Activated T-cell treated with anti-CD3 and anti-CD28 coated beads for 48 hours (primary cell): Measurements from ENCODE around the gene HSBP1L1.

Source experiments
- DNase-seq: peaks from one replicate; pipeline ENCODE4 v3.0.0-alpha.2; 2020; ENCODE audit warnings: low read depth

The HSBP1L1 gene

DNA sequence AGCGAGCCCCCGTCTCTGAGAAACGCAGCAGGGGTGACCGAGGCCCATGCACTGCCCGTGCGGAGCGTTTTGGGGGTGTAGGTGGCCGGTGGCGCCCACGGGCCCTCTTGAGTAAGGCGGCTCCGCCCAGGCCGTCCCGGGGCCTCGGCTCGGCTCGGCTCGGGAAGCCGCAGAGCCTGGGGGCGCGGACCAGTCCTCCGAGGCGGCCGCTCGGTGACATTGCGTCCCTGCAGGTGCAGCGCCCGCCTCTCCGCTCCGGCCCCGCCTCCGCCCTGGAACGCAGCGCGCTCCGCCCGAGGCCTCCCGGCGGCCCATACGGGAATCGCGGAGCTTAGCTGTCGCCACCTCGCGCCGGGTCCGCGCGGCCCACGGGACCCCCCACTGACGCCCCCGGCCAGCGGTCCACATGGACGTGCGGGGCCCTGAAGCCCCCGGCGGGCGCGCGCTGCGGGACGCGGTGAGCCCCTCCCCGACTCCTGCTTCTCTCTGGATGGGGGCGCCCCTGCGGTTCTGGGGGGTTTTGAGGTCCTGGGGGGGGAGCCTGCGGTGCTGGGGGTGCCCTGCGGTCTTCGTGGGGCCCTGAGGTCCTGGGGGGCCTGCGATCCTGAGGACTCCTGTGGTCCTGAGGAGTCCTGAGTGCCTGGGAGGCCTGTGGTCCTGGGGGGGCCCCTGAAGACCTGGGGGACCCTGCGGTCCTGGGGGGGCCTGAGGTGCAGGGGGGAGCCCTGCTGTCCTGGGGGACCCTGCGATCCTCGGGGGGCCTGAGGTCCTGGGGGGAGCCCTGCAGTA, at the start of gene HSBP1L1:
Gene HSBP1L1, plus strand, starts transcription at position 314 of the 789 bp plus-strand sequence. Its CDS starts 93 bp downstream, at position 407.
- peak; percentile 71 for DNase-seq

DNA sequence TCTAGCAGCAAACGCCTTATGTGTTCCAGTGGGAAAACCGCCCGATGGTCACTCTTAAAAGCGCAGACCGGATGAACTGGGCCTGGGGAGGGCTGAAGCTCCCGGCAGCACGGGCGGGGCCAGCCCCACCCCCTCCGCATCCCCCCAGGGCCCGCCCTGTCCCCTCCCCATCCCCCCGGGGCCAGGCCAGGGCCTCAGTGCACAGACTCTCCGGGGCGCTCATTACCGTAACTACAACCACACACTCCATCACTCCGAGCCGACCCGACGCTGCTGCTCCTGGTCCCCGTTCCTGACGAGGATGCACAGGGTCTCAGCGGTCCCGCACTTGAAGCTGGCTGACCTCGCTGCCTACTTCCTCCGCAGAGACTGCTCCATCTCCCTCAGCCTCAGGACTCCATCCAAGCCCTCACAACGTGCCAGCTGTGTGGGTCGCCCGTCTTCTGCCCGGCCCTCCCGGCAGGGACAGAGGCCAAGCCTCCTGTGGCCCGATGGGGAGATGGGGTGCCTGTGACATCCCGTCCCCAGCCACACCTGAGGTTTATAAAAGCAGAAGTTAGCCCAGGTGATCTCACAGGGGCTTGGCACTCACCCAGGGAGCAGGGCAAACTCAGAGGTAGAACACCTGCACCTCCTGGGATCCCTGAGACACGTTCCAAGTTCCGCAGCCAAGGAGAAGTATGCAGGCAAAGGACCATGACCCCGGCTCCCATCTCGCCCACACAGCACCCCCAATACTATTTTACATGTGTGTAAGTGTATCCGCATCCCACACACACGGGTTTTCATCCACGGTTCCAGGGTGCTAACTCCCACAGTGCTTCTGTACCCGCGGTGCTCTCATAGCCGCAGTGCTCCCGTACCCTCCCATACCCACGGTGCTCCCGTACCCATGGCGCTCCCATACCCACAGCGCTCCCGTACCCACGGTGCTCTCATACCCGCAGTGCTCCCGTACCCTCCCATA, 49.0 kb upstream of the HSBP1L1 start:
- no peak for DNase-seq

DNA sequence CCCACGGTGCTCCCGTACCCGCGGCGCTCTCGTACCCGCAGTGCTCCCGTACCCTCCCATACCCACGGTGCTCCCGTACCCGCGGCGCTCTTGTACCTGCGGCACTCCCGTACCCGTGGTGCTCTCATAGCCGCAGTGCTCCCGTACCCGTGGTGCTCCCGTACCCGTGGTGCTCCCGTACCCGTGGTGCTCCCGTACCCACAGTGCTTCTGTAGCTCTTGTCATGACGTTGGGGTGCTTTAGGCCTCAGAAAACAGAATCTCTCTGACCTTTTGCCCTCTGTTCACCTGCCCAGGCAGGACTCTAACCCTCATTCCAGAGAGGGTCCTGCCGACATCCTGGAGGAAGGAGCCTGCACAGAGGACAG, 48.3 kb upstream of the HSBP1L1 start:
- no peak for DNase-seq

DNA sequence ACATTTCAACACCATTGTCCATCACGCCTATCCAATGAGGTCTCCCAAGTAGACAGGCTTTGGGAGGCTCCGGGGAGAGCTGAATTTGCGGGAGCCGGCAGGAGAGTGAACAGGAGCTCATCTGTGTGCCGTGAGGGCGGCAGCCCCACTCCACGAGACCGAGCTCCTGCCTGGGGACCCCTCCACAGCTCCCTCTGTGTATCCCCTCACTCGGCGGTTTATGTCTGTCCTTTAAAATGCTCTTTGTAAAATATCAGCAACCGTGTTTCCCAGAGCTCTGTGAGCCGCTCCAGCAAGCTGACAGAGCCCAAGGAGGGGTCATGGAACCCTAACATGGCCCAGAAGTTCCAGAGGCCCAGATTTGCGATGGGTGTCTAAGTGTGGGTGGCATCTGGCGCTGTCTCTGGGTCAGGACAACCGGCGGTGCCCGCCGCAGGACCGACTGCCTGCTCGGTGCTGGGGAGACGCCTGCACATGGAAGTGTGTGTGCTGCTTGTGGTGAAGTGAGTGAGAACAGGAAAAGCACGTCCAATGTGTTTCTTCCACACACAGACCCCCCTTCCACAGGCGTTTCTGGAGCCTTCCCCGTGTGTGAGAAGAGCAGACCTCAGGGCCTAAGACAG, 47.8 kb upstream of the HSBP1L1 start:
- DNase-seq: no peak

DNA sequence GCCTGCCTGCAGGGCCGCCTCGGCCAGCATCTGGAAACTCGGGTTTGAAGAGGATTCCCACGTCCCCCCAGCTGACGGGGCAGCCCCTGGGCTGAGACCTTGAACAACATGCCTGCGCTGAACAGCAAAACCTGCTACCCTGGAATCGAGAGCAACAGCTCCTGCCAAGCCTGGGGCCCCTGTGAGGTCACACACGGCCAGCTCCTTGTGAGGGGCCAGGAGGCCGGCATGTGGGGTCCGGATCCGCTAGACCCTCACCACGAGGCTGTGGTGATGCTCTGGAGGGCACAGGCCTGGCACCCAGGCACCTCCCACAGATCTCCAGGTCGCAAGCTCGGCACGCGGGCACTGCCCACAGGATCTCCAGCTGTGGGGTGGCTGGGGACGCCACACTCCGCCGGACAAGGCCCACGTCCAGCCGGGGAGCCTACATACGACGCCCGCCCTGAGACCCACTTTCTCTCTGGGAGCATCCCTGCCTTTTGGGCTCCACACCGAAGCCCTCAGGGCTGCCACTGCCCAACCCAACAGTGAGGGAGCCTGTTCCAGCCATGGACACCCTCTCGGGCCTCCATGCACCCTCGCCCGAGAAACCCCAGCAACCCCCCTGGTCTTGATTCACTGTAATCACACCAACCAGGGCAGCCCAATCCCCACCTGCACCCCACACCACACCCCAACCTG, 47.1 kb upstream of the HSBP1L1 start:
- DNase-seq: no peak

DNA sequence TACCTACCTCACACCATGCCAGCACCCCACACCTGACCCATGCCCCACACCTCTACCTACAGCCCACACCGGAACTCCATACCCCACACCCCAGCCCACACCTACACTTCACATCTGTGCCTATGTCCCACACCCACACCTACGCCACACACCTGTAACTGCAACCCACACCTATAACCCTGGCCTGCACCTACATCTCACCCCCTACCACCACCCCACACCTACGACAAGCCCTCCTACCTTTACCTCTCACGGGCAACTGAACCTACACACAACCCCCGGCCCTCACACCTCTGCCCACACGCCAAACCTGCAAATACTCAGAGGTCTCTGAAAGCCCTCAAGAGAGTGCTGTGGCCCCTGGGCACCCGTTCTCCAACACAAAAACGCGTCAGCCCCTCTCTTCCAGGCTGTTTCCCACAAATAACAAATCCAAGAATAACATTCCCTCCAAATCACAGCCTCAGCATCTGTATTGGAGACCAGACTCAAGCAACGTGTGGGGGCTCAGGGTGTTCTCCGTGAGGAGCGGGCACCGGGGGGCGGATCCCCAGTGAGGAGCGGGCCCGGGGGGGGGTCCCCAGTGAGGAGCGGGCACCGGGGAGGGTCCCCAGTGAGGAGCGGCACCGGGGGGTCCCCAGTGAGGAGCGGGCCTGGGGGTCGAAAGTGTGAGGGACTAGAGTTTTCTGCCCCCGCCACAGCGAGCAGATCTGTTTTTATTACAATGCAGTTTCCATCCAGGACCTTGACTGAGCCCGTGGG, 46.4 kb upstream of the HSBP1L1 start:
- no peak for DNase-seq

DNA sequence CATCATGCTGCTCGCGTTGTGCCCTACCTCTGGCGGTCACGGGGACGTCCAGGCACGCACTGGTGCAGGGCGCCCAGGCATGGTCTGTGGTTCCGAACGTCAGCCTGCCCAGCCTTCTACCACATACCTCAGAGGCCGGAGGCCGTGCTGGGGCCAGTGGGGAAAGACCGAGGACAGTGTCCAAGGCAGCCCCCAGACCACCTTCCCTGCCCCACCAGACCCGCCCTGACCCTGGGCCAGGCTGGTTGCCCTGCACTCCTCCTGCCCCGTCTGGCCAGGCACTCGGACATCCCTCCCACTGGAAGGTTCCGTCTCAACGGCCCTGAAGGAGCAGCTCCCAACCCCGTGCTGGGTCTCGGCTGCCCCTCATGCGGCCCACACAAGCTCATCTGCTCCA, 45.8 kb upstream of the HSBP1L1 start:
- DNase-seq: no peak

DNA sequence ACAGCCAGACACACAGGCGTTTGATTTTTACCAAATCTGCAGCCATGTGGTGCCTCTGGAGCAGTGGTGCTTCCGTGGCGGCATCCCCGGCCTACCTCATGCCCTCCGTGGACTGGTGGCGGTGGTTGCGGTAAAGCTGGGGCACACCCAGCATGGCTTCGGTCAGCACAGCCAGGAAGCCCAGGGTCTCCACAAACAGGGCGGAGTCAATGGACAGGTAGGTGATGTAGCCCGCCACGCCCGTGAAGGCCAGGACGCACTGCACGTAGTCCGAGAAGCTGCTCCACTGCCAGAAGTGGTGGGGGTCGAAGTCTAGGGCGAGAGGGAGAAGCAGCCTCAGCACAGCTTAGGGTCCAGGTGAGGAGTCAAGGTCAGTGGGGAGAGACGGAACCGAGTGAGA, 45.4 kb upstream of the HSBP1L1 start:
- DNase-seq: no peak

DNA sequence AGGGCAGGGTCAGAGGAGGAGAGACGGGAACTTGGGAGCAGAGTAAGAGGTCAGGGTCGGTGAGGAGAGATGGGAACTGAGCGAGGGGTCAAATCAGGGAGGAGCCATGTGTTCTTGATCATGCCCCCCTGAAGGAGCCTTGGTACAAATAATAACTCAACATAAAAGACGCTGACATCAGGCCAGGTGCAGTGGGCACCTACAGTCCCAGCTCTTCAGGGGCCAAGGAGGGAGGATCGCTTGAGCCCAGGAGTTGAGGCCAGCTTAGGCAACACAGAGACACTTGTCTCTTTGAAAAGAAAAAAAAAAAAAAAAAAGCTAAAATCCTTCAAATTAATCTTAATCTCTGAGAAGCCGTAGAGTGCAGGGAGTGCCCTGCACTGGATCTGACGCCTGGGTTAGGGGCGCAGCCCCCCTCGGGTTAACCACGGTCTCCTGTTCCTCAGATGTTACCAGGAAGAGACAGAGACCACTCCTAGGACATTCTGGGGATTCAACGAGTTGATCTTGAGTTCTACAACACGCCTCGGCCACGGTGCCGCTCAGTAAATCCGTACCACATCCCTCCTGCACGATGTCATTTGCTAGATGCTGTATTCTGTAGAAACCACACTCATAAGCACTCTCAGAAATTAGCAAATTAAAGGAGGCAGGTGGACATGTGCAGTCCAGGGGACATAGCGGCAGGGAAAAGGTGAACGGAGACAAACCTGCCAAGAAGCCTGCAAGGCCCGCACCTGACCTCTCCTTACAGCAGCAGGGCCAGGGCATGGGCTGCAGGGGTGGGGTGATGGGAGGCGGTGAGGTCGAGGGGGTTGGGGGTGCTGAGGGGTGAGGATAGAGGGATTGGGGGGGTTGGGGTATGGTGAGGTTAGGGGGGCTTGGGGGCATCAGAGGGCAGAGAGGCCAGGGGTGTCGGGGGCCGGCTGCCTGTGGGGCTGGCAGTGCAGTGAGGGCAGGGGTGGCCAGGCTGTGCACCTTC, 42.2 kb upstream of the HSBP1L1 start:
- no peak for DNase-seq

DNA sequence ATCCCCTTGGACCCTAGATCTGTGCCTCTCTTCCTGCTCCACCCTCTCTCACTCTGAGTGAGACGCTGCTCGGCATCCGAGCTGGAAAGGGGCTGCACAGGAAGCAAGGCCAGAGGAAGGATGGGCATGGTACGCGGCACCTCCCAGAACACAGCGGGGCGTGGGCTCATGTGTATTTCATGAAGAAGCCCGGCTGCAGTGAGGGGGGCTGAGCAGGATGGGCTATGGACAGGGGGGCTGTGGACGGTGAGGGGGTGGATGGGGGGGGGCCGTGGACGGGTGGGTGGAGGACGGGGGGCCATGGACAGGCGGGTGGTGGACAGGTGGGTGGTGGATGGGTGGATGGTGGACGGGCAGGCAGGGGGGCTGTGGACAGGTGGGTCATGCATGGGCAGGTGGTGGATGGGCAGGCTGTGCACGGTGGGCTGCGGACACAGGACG, 41.5 kb upstream of the HSBP1L1 start:
- DNase-seq: no peak

DNA sequence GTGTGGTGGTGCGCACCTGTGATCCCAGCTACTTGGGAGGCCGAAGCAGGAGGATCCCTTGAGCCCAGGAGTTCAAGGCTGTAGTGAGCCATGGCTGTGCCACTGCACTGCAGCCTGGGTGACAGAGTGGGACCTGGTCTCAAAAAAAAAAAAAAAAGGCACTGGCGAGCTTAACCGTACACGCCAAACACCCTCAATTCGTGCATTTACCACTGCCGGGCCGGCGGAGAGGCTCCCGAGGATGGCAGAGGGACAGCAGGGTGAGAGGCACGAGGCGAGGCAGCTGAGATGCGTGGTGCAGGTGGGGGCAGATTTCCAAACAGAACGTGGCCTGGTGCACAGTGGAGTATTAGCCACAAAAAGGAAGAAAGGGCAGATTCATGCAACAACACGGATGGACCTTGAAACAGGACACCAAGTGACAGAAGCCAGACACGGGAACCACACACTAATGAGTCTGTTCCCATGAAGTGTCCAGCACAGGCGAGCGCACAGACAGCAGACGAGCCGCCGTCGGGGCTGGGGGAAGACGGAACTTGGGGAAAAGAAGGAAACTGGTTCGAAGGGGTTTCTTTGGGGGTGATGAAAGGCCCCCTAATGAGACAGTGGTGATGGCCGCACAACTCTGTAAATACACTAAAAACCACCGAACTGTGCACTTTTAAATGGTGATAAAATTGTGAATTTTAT, 40.4 kb upstream of the HSBP1L1 start:
- DNase-seq: no peak

DNA sequence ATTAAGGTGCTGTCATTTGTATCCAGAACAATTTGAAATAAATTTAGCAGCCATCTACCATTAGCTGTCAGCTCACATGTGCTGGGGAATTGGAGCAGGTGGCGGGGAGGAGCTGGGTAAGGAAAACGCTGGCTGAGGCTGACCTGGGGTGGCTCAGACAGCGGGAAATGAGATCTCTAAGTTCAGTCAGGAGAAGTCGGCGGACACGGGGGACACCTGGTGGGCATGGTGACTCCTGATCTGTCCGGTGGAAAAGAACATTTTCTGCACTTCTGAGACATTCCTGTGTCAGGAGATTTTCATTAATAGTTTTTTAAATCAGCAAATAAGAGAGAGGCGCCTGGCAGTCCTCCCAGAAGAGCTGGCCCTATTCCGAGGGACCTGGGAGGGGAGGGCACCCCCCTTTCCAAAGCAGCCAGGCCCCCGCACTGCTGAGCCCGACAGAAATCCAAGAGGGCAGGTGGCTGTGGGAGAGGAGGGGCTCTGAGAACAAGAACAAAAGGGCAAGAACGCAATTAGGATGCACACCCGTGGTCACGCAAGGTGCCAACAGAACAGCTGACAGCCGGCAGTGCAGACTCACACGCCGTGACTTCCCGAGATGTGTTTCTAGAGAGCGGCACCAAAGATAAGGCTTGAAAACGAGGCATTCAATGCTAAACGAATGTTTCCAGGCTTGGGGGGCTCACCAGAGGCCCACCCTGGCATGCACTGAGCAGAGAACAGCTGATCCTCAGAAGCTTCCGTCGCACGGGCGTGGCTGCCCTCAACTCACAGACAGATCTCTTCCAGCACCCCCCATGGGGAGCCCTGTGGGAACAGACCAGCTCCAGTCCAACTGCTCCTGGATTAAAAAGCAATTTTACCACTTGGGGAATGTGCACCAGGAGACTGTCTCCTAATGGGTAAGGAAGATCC, 39.4 kb upstream of the HSBP1L1 start:
- DNase-seq: no peak

DNA sequence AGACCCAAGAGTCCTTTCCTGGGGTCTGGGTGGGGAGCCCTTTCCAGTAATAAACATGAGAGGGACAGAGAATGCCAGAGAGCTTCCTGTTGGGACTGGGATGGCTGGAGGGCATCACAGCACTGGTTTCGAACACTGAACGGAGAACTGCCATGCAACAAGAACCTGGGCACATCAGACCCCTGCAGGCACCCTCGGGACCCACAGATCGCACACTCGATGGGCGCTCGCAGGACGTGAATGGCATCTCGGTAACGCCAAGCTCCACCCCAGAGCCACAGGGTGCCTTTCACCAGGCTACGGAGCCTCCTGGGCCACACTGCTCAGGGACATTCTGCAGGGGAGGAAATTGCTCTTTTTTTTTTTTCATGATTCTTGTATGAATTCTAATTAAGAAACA, 38.1 kb upstream of the HSBP1L1 start:
- no peak for DNase-seq

DNA sequence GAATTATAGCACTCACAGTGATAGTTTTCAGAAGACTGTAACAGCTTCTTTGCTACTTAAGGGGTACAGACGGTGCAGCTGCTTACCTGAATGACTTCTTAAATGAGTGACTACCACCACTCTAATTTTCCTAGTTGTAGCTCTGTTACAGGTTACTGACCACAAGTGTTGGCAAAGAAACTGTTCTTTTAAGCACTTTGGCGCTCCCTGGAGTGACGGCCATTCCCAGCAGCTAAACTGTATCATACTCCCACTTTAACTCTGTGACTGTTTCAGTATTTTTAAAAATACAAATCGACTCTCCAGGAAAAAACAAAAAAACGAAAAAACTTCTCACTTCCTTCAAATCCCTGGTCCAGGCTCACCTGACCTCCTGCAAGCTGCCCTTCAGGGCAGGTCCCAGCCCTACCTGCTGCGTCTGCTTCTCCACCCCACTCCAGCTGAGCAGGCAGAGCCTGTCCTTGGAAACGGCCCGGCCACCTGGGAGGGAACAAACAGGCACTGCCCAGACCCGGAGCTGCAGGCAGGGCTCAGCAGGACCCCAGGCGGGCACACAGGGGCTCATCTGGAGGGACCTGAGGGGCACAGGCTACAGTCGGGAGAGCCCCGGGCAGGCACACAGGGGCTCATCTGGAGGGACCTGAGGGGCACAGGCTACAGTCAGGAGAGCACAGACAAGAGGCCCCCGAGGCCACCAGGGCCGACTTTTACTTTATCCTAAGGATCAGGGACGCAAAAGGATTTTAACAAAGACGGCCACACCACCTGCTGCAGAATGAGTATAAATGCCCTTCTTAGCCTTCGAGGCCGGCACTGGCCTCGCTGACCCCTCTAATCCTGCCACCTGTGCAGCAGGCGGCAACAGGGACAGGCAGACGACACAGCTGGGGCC, 37.5 kb upstream of the HSBP1L1 start:
- DNase-seq: no peak

DNA sequence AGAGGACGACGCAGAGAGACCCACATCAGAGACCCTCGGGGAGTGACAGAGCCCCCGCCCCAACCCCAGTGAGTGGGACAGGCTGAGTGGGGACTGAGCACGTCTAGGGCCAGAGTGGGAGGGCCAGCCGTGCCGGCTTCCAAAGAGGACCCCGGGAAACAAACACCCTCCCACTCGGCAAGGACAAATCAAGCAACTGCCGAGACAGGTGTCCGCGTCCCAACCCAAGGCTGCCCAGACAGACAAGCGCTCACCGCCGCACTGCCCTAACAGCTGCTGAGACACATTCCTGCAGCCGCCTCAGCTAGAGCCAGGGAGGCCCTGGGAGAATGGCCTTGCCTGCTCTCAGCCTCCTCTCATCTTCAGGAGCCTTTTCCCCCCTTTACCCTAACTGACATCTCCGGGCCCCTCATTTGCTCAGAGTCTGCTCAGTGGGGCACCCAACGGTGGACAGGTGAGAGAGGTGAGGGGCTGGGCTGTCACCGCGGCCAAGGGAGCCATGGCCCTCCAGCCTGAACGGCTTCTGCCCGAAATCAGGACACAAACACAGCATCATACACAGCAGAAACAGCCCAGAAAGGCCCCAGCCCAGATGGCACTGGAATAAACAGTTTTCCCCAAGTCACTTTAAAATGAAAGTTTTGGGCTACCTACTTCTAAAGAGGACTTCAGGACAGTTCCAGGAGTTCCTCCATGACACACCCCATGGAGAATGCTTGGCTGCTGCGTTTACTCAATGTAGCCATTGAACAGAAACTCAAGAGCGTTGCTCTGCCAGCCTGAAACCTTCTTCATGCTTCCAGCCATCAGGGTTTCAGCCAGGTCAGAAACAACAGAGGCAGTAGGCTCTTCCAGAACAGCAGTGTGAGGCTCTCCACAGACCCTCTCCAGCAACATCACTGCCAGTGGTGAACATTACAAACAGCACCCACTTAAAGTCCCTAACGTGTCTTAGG, 36.6 kb upstream of the HSBP1L1 start:
- no peak for DNase-seq

DNA sequence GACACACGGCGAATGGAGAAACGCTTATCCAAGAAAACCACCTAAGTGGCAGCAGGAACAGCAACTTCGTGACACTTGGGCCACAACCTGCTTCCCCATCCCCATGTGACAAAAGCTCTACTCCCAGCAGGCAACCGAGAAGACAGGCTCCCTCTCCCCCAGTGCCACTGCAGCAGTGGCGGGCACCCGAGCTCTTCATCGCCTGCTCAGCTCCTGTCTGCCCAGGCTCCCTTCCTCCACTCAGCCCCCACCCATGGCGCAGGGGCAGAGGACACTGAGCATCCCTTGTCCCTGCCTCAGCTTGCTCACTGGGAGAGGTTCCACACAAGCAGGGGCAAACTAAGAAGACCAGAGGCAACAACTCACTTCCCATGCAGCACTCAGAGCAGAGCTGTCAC, 35.9 kb upstream of the HSBP1L1 start:
- DNase-seq: no peak
